ENCODE results near the gene RPGR.

Gene RPGR

DNA sequence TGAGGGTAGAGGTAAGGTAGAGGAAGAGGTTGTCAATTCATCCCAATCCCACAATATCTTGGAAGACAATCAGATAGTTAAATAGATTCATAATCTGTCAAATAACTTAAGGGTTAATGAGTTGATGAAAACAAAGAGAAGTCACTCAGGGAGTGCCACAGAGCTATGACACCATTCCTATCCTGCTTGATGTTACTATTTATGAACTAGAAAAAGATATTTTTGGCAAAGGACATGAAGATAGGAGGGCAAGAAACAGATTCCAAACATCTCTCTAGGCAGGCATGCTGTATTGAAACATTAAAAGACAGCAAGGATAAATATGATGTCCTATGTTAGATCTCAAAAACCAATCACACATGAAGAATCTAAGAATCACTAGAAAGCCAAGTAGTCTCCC, 103.1 kb downstream of the RPGR start:
- Histone ChIP-seq H3K9me3 (ENCODE audit: control insufficient read depth, low read length) (no peaks in the 10 kb centered on the region), H3K4me1 (ENCODE audit: control insufficient read depth, insufficient read depth, low read length, poor library complexity, severe bottlenecking) (peaks cover 5% of the 10 kb centered on the region), H3K4me3 (ENCODE audit: extremely low read depth, insufficient read depth, low read length, poor library complexity, severe bottlenecking) (no peak overlapping the region), H3K36me3 (ENCODE audit: control insufficient read depth, insufficient read depth, low read length) (no peaks in the 10 kb centered on the region), H3K27ac (ENCODE audit: low read depth, low read length, severe bottlenecking) (no peak overlapping the region)

DNA sequence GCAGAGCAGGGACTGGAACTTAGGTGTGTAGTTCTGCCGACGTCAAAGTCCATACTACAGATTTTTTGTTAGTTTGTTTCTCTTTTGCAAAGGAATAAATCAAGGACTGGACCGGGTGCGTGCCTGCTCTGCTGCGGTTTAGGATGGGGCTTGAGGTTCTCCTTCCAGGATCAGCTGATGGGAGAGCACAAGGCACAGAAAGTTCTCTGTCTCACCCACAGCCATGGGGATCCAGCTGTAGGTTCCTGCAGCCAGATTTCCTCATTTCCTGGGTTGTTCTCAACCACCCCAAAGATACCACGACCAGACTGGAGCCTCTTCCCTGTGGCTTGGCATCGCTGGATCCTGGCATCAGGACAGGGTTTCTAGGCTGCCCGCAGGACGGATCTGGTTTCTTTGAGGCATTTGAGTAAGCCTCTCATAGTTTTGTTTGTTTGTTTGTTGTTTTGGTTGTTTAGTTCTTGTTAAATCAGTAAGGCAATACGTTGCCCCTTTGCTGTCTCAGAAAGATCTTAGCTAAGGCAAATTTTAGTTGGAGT, 105.8 kb downstream of the RPGR start:
- no peaks in the 10 kb centered on the region for H3K9me3 ChIP-seq (ENCODE audit: control insufficient read depth, low read length)
- no peak overlapping the region for H3K27ac ChIP-seq (ENCODE audit: low read depth, low read length, severe bottlenecking)
- peak overlapping the region; percentile 49 for H3K4me3 ChIP-seq (ENCODE audit: extremely low read depth, insufficient read depth, low read length, poor library complexity, severe bottlenecking)
- no peaks in the 10 kb centered on the region for H3K36me3 ChIP-seq (ENCODE audit: control insufficient read depth, insufficient read depth, low read length)
- WGBS, 2 experiments (ENCODE audit: insufficient coverage in 2 of 2), result 80 to 93% methylated on average over 1 to 2 of the region's 10 CpGs
- peaks cover 5% of the 10 kb centered on the region for H3K4me1 ChIP-seq (ENCODE audit: control insufficient read depth, insufficient read depth, low read length, poor library complexity, severe bottlenecking)

DNA sequence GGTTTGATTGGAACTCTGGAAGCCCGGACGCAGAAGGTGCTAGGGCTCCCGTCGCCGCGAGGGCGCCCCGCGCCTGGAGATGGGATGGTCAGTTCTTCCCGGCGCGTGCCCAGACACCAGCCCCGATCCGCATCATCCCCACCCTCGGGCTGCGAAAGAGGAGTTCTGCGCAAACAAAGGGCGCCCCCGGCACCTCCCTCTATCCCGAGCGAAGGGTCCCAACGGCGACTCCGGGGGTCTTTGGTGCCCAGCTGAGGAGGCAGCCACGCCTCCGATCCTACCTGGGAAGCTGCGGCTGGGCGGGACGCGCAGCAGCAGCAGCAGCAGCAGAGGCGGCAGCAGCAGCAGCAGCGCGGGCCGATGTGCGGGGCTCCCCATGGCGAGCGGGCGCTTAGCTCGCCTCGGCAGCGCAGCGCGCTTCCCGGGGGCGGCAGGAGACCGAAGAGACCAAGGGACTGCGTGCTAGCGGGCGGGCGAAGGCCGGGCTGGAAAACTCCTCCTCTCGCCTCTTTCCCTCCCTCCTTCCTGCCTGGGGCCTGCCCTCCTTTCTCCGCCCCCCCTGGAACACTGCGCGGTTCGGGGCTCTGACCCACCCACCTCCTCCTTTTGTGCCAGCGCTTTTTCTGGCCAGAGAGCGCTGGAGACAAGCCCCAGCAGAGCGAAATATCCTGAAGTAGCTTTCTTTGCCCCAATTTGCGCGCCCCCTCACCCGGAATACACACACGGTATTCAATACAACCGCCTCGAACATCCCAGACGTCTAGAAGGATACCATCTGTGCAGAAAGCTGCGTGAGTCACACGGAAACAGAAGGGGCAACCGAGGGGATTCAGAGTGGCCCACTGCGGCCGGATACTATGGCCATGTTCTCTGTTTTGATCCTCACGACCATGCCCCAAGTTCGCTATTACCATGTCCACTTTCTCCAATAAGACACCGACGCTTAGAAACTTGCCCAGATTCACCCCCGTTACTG, 106.6 kb downstream of the RPGR start, which contains the start of gene SRPX:
Gene SRPX (minus strand): TSS at position 457 of the 976 bp plus-strand sequence. CDS start 79 bp downstream, at position 378.
- Histone ChIP-seq H3K27ac (ENCODE audit: low read depth, low read length, severe bottlenecking) (no peak within 1 kb of the TSS), H3K4me3 (ENCODE audit: extremely low read depth, insufficient read depth, low read length, poor library complexity, severe bottlenecking) (peak within 1 kb of the TSS; percentile 49), H3K4me1 (ENCODE audit: control insufficient read depth, insufficient read depth, low read length, poor library complexity, severe bottlenecking) (peaks cover 5% of the 10 kb centered on the region), H3K9me3 (ENCODE audit: control insufficient read depth, low read length) (no peaks in the 10 kb centered on the region), H3K36me3 (ENCODE audit: control insufficient read depth, insufficient read depth, low read length) (no peaks in the 10 kb centered on the region)
- 1 to 21% methylated on average over 15 to 36 of the region's 76 CpGs for WGBS, 2 experiments (ENCODE audit: insufficient coverage in 2 of 2)

DNA sequence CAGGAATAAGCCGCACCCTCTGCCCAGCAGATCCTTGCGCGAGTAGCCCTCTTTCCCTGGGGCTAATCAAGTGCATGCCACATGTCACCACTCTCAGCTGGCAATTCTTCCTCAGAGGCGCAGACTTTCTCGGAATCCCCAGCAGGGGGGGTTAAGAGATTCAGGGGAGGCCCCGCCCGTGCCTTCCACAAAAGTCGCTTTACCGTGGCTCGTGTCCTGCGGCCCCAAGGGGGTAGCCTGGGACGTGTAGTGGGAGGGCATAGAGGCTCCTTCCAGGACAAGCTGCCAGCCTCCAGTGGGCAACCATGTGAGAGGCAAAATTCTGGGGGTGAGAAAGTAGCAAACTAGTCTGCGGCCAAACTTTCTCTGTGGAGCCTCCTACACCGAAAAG, 107.3 kb downstream of the RPGR start:
- WGBS, 2 experiments (ENCODE audit: insufficient coverage in 2 of 2), result 0% methylated on average over 2 of the region's 14 CpGs; no CpG with 5 or more reads in 1 of the 2 experiments
- no peaks in the 10 kb centered on the region for H3K9me3 ChIP-seq (ENCODE audit: control insufficient read depth, low read length)
- peak overlapping the region; percentile 49 for H3K4me3 ChIP-seq (ENCODE audit: extremely low read depth, insufficient read depth, low read length, poor library complexity, severe bottlenecking)

More for the DNA sequence above, 107.3 kb downstream of the RPGR start:
- Histone ChIP-seq H3K4me1 (ENCODE audit: control insufficient read depth, insufficient read depth, low read length, poor library complexity, severe bottlenecking) (peaks cover 5% of the 10 kb centered on the region), H3K36me3 (ENCODE audit: control insufficient read depth, insufficient read depth, low read length) (no peaks in the 10 kb centered on the region), H3K27ac (ENCODE audit: low read depth, low read length, severe bottlenecking) (no peak overlapping the region)

Data from mesodermal cell (in vitro differentiated cells).